AG04450 (cell line): ENCODE measurements around the gene TRIL. TPM values are rescaled to one million over a fixed set of nuclear protein-coding genes. Genes with fewer than 3 reads are reported as not detected.

Experiments
- CTCF ChIA-PET: fragments of 300-600, 350-600 bp; formaldehyde crosslinking; extraction: SDS; loops from one replicate; lab custom pipeline; 2022; ENCODE audit warnings: antibody characterized with exemption, inconsistent platforms; lab: Charles Lee
- POLR2A ChIA-PET: fragments of 350-600 bp; formaldehyde crosslinking; extraction: SDS; loops from one replicate; lab custom pipeline; 2021; ENCODE audit warnings: antibody characterized with exemption, inconsistent platforms; lab: Yijun Ruan, JAX
- DNase-seq: peaks from one replicate; pipeline ENCODE4 v3.0.0-alpha.2; 2011; ENCODE audit warnings: low read depth, low spot score
- H3K27ac ChIP-seq: one replicate; pipeline ENCODE4 v1.5.1; 2012; ENCODE audit warnings: low read depth, low read length, control low read depth
- H3K27me3 ChIP-seq: one replicate; pipeline ENCODE4 v1.6.0; 2012; ENCODE audit warnings: low read length; ENCODE audit not compliant: control insufficient read depth, insufficient read depth
- H3K4me3 ChIP-seq: 2 replicates; pipeline ENCODE4 v1.5.1; 2011; ENCODE audit warnings: mild to moderate bottlenecking, low read depth, low read length, control low read depth
- H3K9me3 ChIP-seq: 2 replicates; pipeline ENCODE4 v1.5.1; 2012; ENCODE audit warnings: low read length; ENCODE audit not compliant: control insufficient read depth, insufficient read depth
- CTCF ChIP-seq: IDR thresholded peaks from 2 replicates; pipeline ENCODE4 v1.5.1; 2011; ENCODE audit warnings: low read depth, low read length, control low read depth, inconsistent platforms
- polyA plus RNA-seq: library from polyadenylated mRNA; depleted of rRNA; stranded (reverse); fragments of >200 nt; gene quantifications from 2 replicates; pipeline ENCODE4 v1.2.3, GENCODE V29; 2011

TRIL gene
- polyA plus RNA-seq, 1 experiment = 0.15 TPM

- CTCF ChIA-PET = interaction anchor here (3.8 to 16.0 kb wide), 5 partner anchors 15 to 620 kb away, joined by 16 to 930 read pairs (median 46); no protein-coding TSS in a partner anchor
- TF ChIP-seq CTCF = no peak
- H3K4me3 ChIP-seq = no peak overlapping the region
- H3K27ac ChIP-seq = no peak overlapping the region
- H3K27me3 ChIP-seq = peaks cover 10% of the 10 kb centered on the region
- no peaks in the 10 kb centered on the region for H3K9me3 ChIP-seq
- POLR2A ChIA-PET = no interaction called here
- DNase-seq = no peak
Observed at GRCh38 chr7:28919510-28919909, 38.6 kb downstream of the TRIL start.

- Histone ChIP-seq H3K27ac (no peak overlapping the region), H3K4me3 (no peak overlapping the region), H3K9me3 (no peaks in the 10 kb centered on the region), H3K27me3 (peaks cover 8% of the 10 kb centered on the region)
- ChIA-PET POLR2A (no interaction called here), CTCF (interaction anchor here (1.9 to 5.1 kb wide), 2 partner anchors 13 to 18 kb away, joined by 7 to 81 read pairs; no protein-coding TSS in a partner anchor)
- no peak for DNase-seq
- no peak for TF ChIP-seq CTCF
Observed at GRCh38 chr7:28908775-28909174, 49.4 kb downstream of the TRIL start.

- Histone ChIP-seq H3K27ac (no peak overlapping the region), H3K9me3 (no peaks in the 10 kb centered on the region), H3K27me3 (peaks cover 12% of the 10 kb centered on the region), H3K4me3 (no peak overlapping the region)
- POLR2A ChIA-PET = no interaction called here
- no peak for DNase-seq
- CTCF ChIA-PET = interaction anchor here (1.0 to 4.9 kb wide), 4 partner anchors 16 to 516 kb away, joined by 3 to 46 read pairs (median 5); no protein-coding TSS in a partner anchor
- no peak for TF ChIP-seq CTCF
Observed at GRCh38 chr7:28905464-28905863, 52.7 kb downstream of the TRIL start.

GRCh38 chr7:28904578-28905048 is 53.5 kb downstream of the TRIL start:
- Histone ChIP-seq H3K27me3 (peaks cover 18% of the 10 kb centered on the region), H3K4me3 (peak overlapping the region; percentile 35), H3K27ac (no peak overlapping the region), H3K9me3 (no peaks in the 10 kb centered on the region)
- no peak for TF ChIP-seq CTCF
- ChIA-PET CTCF (interaction anchor here (1.0 to 4.9 kb wide), 5 partner anchors 17 to 516 kb away, joined by 3 to 46 read pairs (median 5); no protein-coding TSS in a partner anchor), POLR2A (interaction anchor here (0.6 kb wide), 1 partner anchor 172 kb away, joined by 3 read pairs; no protein-coding TSS in a partner anchor)
- no peak for DNase-seq
